ENCODE results near the gene PLXND1. TPM values are rescaled to one million over a fixed set of nuclear protein-coding genes. Genes with fewer than 3 reads are reported as not detected.
"Not testable (repeated sequence)": the region's sequence is repeated elsewhere in the genome, so short reads cannot be mapped to it uniquely, and the experiment has no call there.

PLXND1 gene
- total RNA-seq, 1 donor from 2014 or later = 9.0 TPM

GRCh38 chr3:129611446-129611800 is 4.9 kb upstream of the PLXND1 start:
- DNase-seq (ENCODE audit: low spot score) = no peak
- Mint-ChIP-seq H3K9me3 (no peaks in the 10 kb centered on the region), H3K27ac (no peak overlapping the region), H3K27me3 (ENCODE audit: insufficient read depth, low read depth) (peaks cover 16% of the 10 kb centered on the region), H3K4me3 (no peak overlapping the region), H3K4me1 (peaks cover 22% of the 10 kb centered on the region), H3K36me3 (no peaks in the 10 kb centered on the region)
- Histone ChIP-seq H3K36me3 (no peaks in the 10 kb centered on the region), H3K4me2 (no peak overlapping the region), H2AFZ (replicated peaks) (peak overlapping the region; percentile 57), H3K27me3 (peaks cover 20% of the 10 kb centered on the region), H3K4me1 (peaks cover 5% of the 10 kb centered on the region), H3F3A (ENCODE audit: low read depth) (peaks cover 26% of the 10 kb centered on the region), H3K79me2 (ENCODE audit: low read depth) (no peaks in the 10 kb centered on the region), H3K9me3 (ENCODE audit: low read depth) (no peaks in the 10 kb centered on the region), H3K9ac (no peak overlapping the region), H3K4me3 (no peak overlapping the region), H3K27ac (no peak overlapping the region), H4K20me1 (ENCODE audit: low read depth) (no peaks in the 10 kb centered on the region)
- TF ChIP-seq EZH2phosphoT487 (IDR thresholded peaks at IDR 0.05) = no peak
- TF ChIP-seq EZH2 (IDR thresholded peaks at IDR 0.05) = no peak
- no peak for TF ChIP-seq CTCF (IDR thresholded peaks at IDR 0.05)

- not testable (repeated sequence) for H3K9me3 ChIP-seq (ENCODE audit: low read depth); H3K36me3 ChIP-seq; H4K20me1 ChIP-seq (ENCODE audit: low read depth); H3K36me3 Mint-ChIP-seq; H2AFZ ChIP-seq (replicated peaks); H3K27ac ChIP-seq; H3K4me2 ChIP-seq; H3K4me3 ChIP-seq; H3K79me2 ChIP-seq (ENCODE audit: low read depth); H3K9me3 Mint-ChIP-seq; H3K4me3 Mint-ChIP-seq; DNase-seq (ENCODE audit: low spot score); H3K9ac ChIP-seq; H3K4me1 ChIP-seq
- Mint-ChIP-seq H3K4me1 (peaks cover 22% of the 10 kb centered on the region), H3K27ac (peak overlapping the region; percentile 16), H3K27me3 (ENCODE audit: insufficient read depth, low read depth) (peaks cover 16% of the 10 kb centered on the region)
- Histone ChIP-seq H3F3A (ENCODE audit: low read depth) (peaks cover 26% of the 10 kb centered on the region), H3K27me3 (peaks cover 25% of the 10 kb centered on the region)
Observed at GRCh38 chr3:129610794-129611445, 4.4 kb upstream of the PLXND1 start.

- Mint-ChIP-seq H3K36me3 (no peaks in the 10 kb centered on the region), H3K27me3 (ENCODE audit: insufficient read depth, low read depth) (peaks cover 16% of the 10 kb centered on the region), H3K9me3 (peaks cover 2% of the 10 kb centered on the region), H3K4me3 (no peak overlapping the region), H3K27ac (no peak overlapping the region), H3K4me1 (peaks cover 25% of the 10 kb centered on the region)
- DNase-seq (ENCODE audit: low spot score) = no peak
- H3K4me1 ChIP-seq = peaks cover 10% of the 10 kb centered on the region
- peaks cover 32% of the 10 kb centered on the region for H3K27me3 ChIP-seq
- H3F3A ChIP-seq (ENCODE audit: low read depth) = peaks cover 32% of the 10 kb centered on the region
- H3K4me2 ChIP-seq = no peak overlapping the region
- H3K9me3 ChIP-seq (ENCODE audit: low read depth) = no peaks in the 10 kb centered on the region
- no peaks in the 10 kb centered on the region for H3K36me3 ChIP-seq
- TF ChIP-seq EZH2 (IDR thresholded peaks at IDR 0.05) = no peak
- TF ChIP-seq EZH2phosphoT487 (IDR thresholded peaks at IDR 0.05) = no peak
- TF ChIP-seq CTCF (IDR thresholded peaks at IDR 0.05) = no peak
- no peak overlapping the region for H2AFZ ChIP-seq (replicated peaks)
- H4K20me1 ChIP-seq (ENCODE audit: low read depth) = peaks cover 5% of the 10 kb centered on the region
- no peak overlapping the region for H3K4me3 ChIP-seq
- no peak overlapping the region for H3K9ac ChIP-seq
- H3K79me2 ChIP-seq (ENCODE audit: low read depth) = no peaks in the 10 kb centered on the region
- no peak overlapping the region for H3K27ac ChIP-seq
Observed at GRCh38 chr3:129610276-129610675, 3.8 kb upstream of the PLXND1 start.

- Histone ChIP-seq H3K36me3 (no peaks in the 10 kb centered on the region), H3K4me1 (peaks cover 10% of the 10 kb centered on the region), H3K4me2 (no peak overlapping the region), H3K9ac (no peak overlapping the region), H3K4me3 (no peak overlapping the region), H3K27ac (no peak overlapping the region), H3K9me3 (ENCODE audit: low read depth) (no peaks in the 10 kb centered on the region), H4K20me1 (ENCODE audit: low read depth) (peaks cover 8% of the 10 kb centered on the region), H2AFZ (replicated peaks) (no peak overlapping the region), H3K79me2 (ENCODE audit: low read depth) (no peaks in the 10 kb centered on the region), H3K27me3 (peaks cover 38% of the 10 kb centered on the region), H3F3A (ENCODE audit: low read depth) (peaks cover 34% of the 10 kb centered on the region)
- no peak for TF ChIP-seq CTCF (IDR thresholded peaks at IDR 0.05)
- TF ChIP-seq EZH2phosphoT487 (IDR thresholded peaks at IDR 0.05) = no peak
- no peak for TF ChIP-seq EZH2 (IDR thresholded peaks at IDR 0.05)
- Mint-ChIP-seq H3K4me3 (no peak overlapping the region), H3K4me1 (peaks cover 26% of the 10 kb centered on the region), H3K27ac (peak overlapping the region; percentile 2), H3K27me3 (ENCODE audit: insufficient read depth, low read depth) (peaks cover 16% of the 10 kb centered on the region), H3K9me3 (peaks cover 2% of the 10 kb centered on the region), H3K36me3 (no peaks in the 10 kb centered on the region)
- no peak for DNase-seq (ENCODE audit: low spot score)
Observed at GRCh38 chr3:129609591-129610182, 3.2 kb upstream of the PLXND1 start.

All from neural progenitor cell (in vitro differentiated cells).